NB4 (cell line): ENCODE data around the gene PAGE2.

Experiments
- CTCF ChIP-seq: IDR thresholded peaks from one replicate; pipeline ENCODE4 v1.5.1; 2012; ENCODE audit warnings: low read depth, low read length
- MYC ChIP-seq: IDR thresholded peaks from 2 replicates; pipeline ENCODE4 v1.6.1; 2011; ENCODE audit warnings: low read depth, low read length

GRCh38 chrX:55129361-55129760, 40.5 kb downstream of the PAGE2 start:
- no peak for TF ChIP-seq CTCF
- TF ChIP-seq MYC, result no peak
